Vagina (tissue), 2 donors: ENCODE results near the gene PCBD2. TPM values are rescaled to one million over a fixed set of nuclear protein-coding genes. Genes with fewer than 3 reads are reported as not detected.

Experiments
- DNase-seq, 2 donors: peaks; one replicate each; pipeline ENCODE4 v3.0.0-alpha.2; 2017; ENCODE audit errors: extremely low spot score in 2 of 2
- H3K27ac ChIP-seq: fragments of 200-600 bp; sonication (generic); one replicate; pipeline ENCODE4 v1.5.1; 2019
- H3K27me3 ChIP-seq: fragments of 200-600 bp; sonication (generic); one replicate; pipeline ENCODE4 v1.5.1; 2019
- H3K36me3 ChIP-seq, 2 donors: fragments of 200-600 bp; sonication (generic); one replicate each; pipeline ENCODE4 v1.5.1; 2017 to 2019
- H3K4me1 ChIP-seq: fragments of 200-600 bp; sonication (generic); one replicate; pipeline ENCODE4 v1.5.1; 2019
- H3K4me3 ChIP-seq, 2 donors: fragments of 200-600 bp; sonication (generic); 1 replicate in 1 of 2; 2 replicates in 1 of 2; pipeline ENCODE4 v1.5.1; 2016 to 2019
- H3K9me3 ChIP-seq: fragments of 200-600 bp; sonication (generic); one replicate; pipeline ENCODE4 v1.5.1; 2019
- POLR2A ChIP-seq, 2 donors: fragments of 450-650 bp; IDR thresholded peaks; one replicate each; pipeline ENCODE4 v1.6.1; 2017; ENCODE audit warnings: antibody characterized with exemption in 2 of 2, mild to moderate bottlenecking in 2 of 2, moderate library complexity in 2 of 2
- POLR2AphosphoS5 ChIP-seq, 2 donors: sonication (generic); formaldehyde crosslinking; IDR thresholded peaks; one replicate each; pipeline ENCODE4 v1.9.0; 2017; ENCODE audit warnings: antibody characterized with exemption in 2 of 2, mild to moderate bottlenecking in 2 of 2, low read depth in 1 of 2; ENCODE audit not compliant: insufficient read depth in 1 of 2
- intact Hi-C: fragments of 100-400 bp; cut with DNase I; formaldehyde crosslinking; loops from one replicate; pipeline ENCODE4 v1.15.1; 2023
- total RNA-seq: library from RNA; depleted of rRNA; stranded (reverse); fragments of >200 nt; gene quantifications from one replicate; pipeline ENCODE4 v1.2.3, GENCODE V29; 2016
- TF ChIP-seq, protein P1 (sequence below), 3 experiments: fragments of 450-650 bp in 2 of 3; fragments of 200-600 bp in 1 of 3; sonication (generic) in 1 of 3; IDR thresholded peaks; one replicate each; pipeline ENCODE4 v1.5.1; 2017 to 2019; ENCODE audit warnings: antibody characterized with exemption in 3 of 3, mild to moderate bottlenecking in 2 of 3, moderate library complexity in 2 of 3

Gene PCBD2
- total RNA-seq, 1 donor from 2014 or later = 6.1 TPM

- Histone ChIP-seq H3K9me3 (no peaks in the 10 kb centered on the region), H3K27me3 (no peaks in the 10 kb centered on the region), H3K36me3 (no peaks in the 10 kb centered on the region), H3K27ac (no peak overlapping the region), H3K4me3 (no peak overlapping the region), H3K4me1 (peaks cover 6% of the 10 kb centered on the region)
- intact Hi-C loops = no loop called here
- TF ChIP-seq POLR2AphosphoS5 (IDR thresholded peaks at IDR 0.05; ENCODE audit: insufficient read depth in 1 of 2, low read depth in 1 of 2) (no peak), POLR2A (IDR thresholded peaks at IDR 0.05) (no peak)
- TF ChIP-seq, protein P1, sequence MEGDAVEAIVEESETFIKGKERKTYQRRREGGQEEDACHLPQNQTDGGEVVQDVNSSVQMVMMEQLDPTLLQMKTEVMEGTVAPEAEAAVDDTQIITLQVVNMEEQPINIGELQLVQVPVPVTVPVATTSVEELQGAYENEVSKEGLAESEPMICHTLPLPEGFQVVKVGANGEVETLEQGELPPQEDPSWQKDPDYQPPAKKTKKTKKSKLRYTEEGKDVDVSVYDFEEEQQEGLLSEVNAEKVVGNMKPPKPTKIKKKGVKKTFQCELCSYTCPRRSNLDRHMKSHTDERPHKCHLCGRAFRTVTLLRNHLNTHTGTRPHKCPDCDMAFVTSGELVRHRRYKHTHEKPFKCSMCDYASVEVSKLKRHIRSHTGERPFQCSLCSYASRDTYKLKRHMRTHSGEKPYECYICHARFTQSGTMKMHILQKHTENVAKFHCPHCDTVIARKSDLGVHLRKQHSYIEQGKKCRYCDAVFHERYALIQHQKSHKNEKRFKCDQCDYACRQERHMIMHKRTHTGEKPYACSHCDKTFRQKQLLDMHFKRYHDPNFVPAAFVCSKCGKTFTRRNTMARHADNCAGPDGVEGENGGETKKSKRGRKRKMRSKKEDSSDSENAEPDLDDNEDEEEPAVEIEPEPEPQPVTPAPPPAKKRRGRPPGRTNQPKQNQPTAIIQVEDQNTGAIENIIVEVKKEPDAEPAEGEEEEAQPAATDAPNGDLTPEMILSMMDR (IDR thresholded peaks at IDR 0.05) = no peak
- no peak for DNase-seq
Measured at GRCh38 chr5:134944630-134945029, 39.7 kb downstream of the PCBD2 start.

DNA sequence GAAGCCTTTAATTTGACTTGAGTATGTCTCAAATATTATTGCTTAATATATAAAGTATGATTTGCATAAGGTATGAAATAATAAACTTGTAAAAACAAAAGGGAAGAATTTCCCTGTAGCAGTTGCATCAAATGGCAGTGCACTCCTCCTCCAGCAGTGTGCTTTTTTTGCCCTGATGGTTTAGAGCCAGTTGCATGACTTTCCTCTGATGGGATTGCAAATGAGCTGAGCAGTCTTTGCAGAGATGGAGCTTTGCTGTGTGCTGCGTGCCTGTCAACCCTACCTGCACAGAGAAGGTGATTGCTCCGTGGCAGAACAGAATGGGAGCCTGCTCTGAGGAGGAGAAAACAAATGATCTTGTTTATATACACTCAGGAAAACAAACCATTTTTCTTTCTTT is 40.1 kb downstream of the PCBD2 start:
- no peaks in the 10 kb centered on the region for H3K27me3 ChIP-seq

GRCh38 chr5:134948911-134949310 is 44.0 kb downstream of the PCBD2 start:
- Histone ChIP-seq H3K36me3 (no peaks in the 10 kb centered on the region), H3K27ac (no peak overlapping the region), H3K9me3 (no peaks in the 10 kb centered on the region), H3K4me3 (no peak overlapping the region), H3K27me3 (no peaks in the 10 kb centered on the region), H3K4me1 (peaks cover 6% of the 10 kb centered on the region)
- no peak for DNase-seq
- intact Hi-C loops = no loop called here
- TF ChIP-seq, protein P1 (IDR thresholded peaks at IDR 0.05) = no peak
- TF ChIP-seq POLR2AphosphoS5 (IDR thresholded peaks at IDR 0.05; ENCODE audit: insufficient read depth in 1 of 2, low read depth in 1 of 2) (no peak), POLR2A (IDR thresholded peaks at IDR 0.05) (no peak)

More for the DNA sequence above, 40.1 kb downstream of the PCBD2 start:
- intact Hi-C loops = no loop called here
- Histone ChIP-seq H3K9me3 (no peaks in the 10 kb centered on the region), H3K27ac (no peak overlapping the region), H3K4me1 (peaks cover 6% of the 10 kb centered on the region), H3K36me3 (no peaks in the 10 kb centered on the region), H3K4me3 (no peak overlapping the region)
- TF ChIP-seq POLR2AphosphoS5 (IDR thresholded peaks at IDR 0.05; ENCODE audit: insufficient read depth in 1 of 2, low read depth in 1 of 2) (no peak), POLR2A (IDR thresholded peaks at IDR 0.05) (no peak)
- TF ChIP-seq, protein P1 (IDR thresholded peaks at IDR 0.05) = no peak
- DNase-seq = no peak

GRCh38 chr5:134949316-134949715 is 44.4 kb downstream of the PCBD2 start:
- Histone ChIP-seq H3K9me3 (no peaks in the 10 kb centered on the region), H3K27me3 (no peaks in the 10 kb centered on the region), H3K36me3 (no peaks in the 10 kb centered on the region), H3K4me3 (no peak overlapping the region), H3K27ac (no peak overlapping the region), H3K4me1 (peaks cover 6% of the 10 kb centered on the region)
- DNase-seq = no peak
- TF ChIP-seq, protein P1 (IDR thresholded peaks at IDR 0.05) = no peak
- TF ChIP-seq POLR2AphosphoS5 (IDR thresholded peaks at IDR 0.05; ENCODE audit: insufficient read depth in 1 of 2, low read depth in 1 of 2) = no peak
- no peak for TF ChIP-seq POLR2A (IDR thresholded peaks at IDR 0.05)
- intact Hi-C loops = no loop called here

- intact Hi-C loops = no loop called here
- Histone ChIP-seq H3K4me1 (no peaks in the 10 kb centered on the region), H3K36me3 (peaks cover 0 to 15% of the 10 kb centered on the region in 2 donors), H3K27ac (no peak overlapping the region), H3K4me3 (no peak overlapping the region), H3K27me3 (no peaks in the 10 kb centered on the region), H3K9me3 (no peaks in the 10 kb centered on the region)
- TF ChIP-seq POLR2A (IDR thresholded peaks at IDR 0.05) = no peak
- TF ChIP-seq POLR2AphosphoS5 (IDR thresholded peaks at IDR 0.05; ENCODE audit: insufficient read depth in 1 of 2, low read depth in 1 of 2) = no peak
- TF ChIP-seq, protein P1 (IDR thresholded peaks at IDR 0.05) = no peak
- DNase-seq = no peak
Measured at GRCh38 chr5:134957920-134958608, 53.1 kb downstream of the PCBD2 start.
